Stimulated activated CD4-positive, alpha-beta T cell treated with anti-CD3 and anti-CD28 coated beads, Interleukin-12 subunit alpha, Interleukin-12 subunit beta, amount 100 ng/mL, for 24 hours (primary cell): ENCODE data around the gene ASTN1.

Source experiments
- DNase-seq, 2 experiments: peaks; one replicate each; pipeline ENCODE4 v3.0.0-alpha.2; 2020; ENCODE audit warnings: low read depth in 2 of 2

ASTN1 gene

DNA sequence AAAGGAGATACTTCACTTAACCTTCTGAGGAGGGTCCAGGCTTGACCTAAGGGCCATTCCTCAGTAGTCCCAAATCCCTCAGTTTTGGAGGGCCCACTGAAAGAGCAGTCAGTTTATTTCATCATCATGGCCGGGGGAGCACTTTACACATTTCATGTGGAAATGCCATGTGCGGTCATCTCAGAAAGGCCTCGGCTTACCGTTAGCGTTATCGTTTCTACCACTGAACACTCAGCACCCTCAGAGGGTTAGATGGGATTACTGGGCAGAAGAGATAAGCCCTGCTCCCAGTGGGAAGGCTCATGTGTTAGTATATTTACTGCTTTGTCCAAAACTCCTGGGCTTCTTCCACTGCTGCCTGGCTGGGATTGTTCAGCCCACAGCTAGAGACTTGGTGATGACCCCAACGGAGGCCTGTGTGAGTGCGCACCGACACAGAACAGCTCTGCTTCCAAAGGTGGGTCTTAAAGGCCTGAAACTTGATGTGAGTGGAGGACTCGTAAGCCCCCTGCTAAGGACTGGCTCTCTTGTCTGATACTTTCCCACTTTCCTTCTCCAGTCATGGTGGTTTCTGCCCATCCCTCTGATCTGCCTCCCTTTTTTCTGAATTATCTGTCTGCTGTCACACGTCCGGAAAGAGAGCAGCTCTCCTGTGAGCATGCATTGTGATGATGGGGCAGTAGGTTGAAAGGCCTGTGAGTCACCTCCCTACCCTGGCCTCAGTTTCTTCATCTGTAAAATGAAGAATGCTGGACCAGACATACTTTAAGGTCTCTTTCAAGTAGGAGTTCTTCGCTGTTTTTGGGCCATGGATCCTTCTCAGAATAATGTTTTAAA lies 284.5 kb downstream of the ASTN1 start:
- DNase-seq = no peak

GRCh38 chr1:176878750-176879536 lies 285.6 kb downstream of the ASTN1 start:
- no peak for DNase-seq

- DNase-seq = no peak
These were observed 287.0 kb downstream of the ASTN1 start for GRCh38 chr1:176877557-176877956.

DNA sequence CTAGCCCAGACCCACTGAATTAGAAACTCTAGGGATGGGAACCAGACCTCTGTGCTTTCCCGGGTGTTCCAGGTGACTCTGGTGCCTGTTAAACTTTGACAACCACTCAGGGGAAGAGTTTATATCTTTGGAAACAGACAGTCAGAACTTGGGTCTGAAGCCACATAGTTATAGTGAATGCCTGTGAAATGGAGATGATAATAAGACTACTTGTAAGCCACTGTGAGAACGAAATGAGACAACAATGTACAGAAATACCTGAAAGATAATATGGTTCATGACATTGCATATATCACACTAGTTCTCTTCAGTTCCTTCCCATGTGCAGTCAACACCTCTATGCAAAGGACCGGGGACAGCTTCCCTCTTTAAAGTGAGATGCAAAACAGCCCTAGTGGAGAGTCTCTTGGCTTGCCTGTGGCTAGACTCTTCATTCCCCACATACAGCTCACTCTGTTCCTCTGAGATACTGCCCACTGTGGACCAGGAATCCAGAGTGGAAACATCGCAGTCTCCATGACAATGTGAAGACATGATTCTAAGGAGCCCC lies 287.5 kb downstream of the ASTN1 start:
- no peak for DNase-seq

GRCh38 chr1:176869577-176869976 lies 294.9 kb downstream of the ASTN1 start:
- no peak for DNase-seq

DNA sequence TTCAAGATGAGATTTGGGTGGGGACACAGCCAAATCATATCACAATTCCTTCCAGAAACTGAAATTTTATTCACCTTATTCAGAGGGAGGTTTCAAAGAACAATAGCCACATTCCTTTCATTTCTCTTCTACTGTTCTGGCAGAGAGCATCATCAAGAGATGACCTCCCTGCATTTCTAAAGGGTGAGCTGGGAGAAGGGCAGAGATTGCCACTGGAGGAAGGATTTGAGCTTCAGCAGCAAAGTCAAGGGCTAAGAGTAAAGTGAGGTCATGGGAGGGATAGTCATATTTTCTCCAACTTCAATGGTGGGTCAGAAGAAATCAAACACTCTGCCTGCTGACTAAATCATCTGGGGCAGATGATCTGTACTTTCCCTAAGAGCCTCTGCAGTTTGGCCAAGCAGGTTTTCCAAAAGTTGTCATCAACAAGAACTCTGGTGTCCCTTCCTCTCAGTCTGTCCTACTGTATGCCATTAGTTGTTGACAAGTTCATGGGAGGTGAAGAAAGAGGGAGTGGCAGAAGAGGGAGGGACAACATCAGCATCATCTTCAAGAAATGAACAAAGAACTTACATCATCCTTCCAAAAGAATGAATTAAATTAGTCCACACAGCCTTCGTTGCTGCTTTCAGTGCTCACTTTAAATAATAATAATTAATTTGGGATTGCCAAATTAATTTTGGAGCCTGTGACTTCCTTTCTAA lies 298.3 kb downstream of the ASTN1 start:
- no peak for DNase-seq

GRCh38 chr1:176864211-176864610 lies 300.3 kb downstream of the ASTN1 start:
- no peak for DNase-seq

GRCh38 chr1:176863613-176864012 lies 300.9 kb downstream of the ASTN1 start:
- no peak for DNase-seq

DNA sequence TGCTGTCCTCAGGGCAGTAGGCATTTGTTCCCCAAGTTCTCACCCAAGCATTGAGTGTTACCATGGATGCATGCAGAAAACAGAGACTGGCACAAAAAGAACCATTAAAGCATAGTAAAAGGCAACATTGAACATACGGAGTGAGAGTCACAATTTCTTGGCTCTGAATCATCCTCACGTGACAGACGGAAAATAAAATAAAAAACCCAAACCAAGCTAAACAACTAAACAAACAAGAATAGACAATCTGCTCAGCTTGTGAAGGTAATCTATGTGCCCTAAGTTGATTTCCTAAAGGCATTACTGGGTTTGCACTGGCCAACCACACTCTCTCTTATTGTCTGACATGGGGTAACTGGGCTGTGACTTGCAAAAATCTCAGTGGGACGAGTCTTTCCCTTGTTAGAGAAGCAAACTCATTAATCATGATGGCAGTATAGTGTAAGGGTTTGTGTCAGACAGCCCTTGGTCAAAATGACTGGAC lies 306.0 kb downstream of the ASTN1 start:
- no peak for DNase-seq

- DNase-seq = no peak
These were observed 306.9 kb downstream of the ASTN1 start for GRCh38 chr1:176857632-176858031.

DNA sequence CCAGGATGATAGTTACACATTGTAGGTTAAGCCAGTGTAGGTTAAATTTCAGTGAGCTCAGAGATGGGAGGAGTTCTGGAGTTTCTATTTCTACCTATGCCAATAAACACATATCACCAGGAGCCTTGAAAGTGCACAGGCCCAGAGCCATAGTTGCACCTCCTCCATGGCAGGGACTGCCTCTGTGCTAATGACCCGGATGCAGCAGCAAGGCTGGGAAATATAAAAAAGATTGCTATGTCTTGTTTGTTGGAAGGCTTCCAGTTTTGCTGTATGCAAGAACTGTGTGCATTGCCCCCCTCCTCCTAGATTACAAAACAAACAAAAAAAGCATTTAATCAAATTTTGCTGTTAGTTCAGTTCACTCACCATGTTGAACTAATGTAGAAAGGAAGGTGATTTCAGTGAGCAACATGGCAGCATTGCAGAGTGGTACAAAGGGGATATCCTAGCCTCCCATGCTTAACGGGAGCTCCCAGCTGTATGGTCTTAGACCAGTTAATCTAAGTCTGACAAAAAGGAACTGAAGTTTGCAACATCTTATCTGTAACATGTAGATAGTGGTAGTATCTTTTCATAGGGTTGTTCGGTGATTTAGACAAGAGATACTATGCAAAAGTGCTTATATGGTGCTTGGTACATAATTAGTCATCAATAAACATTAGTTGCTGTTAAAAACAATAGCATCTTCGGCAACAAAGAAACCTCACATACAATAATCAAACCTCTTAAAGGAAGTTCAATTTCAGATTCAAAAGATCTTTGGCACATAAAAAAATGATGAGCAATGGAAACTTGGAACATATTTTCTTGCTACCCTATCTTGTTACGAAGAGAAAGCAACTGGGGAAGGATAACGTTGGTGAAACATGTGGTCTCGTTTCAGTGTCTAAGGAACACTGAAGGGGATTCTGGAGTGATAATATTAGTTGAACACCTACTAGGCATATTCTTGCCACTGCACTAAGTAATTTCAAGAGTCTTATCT lies 309.5 kb downstream of the ASTN1 start:
- DNase-seq = no peak

GRCh38 chr1:176854121-176854520 lies 310.4 kb downstream of the ASTN1 start:
- no peak for DNase-seq

DNA sequence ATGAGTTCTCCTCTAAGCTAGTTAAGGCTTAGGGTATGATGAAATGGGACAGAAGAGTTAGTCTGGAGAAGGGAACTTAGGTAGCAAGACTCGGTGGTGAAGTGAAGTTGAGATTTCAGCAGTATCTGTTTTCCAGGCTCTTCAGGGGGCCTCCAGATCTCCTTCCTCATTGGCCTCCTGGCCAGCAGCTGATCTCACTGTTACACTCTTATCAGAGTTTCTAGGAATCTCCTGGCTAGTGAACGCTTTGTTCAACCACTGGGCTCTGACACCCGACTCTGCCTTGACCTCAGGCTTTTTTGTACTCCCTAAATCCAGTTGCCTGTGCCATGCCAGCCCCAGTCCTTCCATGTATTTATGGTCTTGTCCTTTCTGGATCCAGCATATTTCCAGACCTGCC lies 311.0 kb downstream of the ASTN1 start:
- no peak for DNase-seq

GRCh38 chr1:176852124-176852523 lies 312.4 kb downstream of the ASTN1 start:
- no peak for DNase-seq

DNA sequence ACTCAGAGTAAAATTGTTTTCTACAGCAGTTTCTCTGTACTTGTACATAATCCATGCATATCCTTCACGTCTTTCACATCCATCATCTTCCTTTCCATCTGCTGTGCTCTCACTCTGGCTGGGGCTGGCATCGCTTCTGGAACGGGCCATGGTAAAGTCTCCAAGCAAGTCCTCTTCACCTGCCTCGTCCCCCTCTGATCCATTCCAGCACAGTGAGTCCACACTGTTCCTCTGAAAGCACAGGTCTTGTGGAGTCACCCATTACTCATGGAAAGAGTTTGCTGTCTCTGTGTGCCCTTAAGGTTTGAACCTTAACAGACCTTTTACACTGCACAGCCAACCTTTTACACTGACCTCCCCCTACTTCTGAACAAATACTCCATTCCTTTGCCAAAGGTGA lies 313.6 kb downstream of the ASTN1 start:
- no peak for DNase-seq

DNA sequence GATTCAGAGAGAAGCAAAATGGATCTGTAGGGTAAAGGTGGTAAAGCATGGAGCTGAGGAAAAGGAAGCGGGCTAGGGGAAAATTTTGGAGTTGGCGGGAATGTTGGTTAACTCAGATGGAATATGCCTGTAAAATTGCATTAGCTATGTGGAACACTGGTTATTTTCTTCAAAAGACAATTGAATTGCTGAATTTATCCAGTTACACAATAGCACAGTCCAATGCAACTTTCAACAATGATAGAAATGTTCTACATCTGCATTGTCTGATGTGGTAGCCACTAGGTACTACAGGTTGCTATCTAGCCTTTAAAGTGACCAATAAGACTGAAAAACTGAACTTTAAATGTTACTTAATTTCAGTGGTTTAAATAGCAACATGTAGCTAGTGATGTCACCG lies 315.2 kb downstream of the ASTN1 start:
- no peak for DNase-seq

DNA sequence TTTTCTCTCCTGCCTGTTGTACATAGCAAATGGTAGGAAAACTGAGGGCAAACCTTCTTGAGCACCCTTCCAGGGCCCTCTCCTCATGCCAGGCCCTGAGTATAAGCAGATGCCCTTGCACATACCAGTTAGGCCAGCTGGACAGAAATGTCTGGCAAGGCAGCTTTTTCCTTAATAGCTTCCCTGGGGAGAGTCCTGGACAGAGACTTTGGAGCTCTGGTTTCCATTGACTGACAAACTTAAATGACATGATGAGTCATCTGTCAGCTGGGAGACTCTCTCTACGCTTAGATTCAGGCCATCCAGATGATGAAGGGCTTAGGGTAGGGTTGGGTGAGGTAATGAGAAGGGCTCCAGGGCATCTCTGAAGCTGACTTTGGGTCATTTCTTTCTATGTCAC lies 317.5 kb downstream of the ASTN1 start:
- no peak for DNase-seq

DNA sequence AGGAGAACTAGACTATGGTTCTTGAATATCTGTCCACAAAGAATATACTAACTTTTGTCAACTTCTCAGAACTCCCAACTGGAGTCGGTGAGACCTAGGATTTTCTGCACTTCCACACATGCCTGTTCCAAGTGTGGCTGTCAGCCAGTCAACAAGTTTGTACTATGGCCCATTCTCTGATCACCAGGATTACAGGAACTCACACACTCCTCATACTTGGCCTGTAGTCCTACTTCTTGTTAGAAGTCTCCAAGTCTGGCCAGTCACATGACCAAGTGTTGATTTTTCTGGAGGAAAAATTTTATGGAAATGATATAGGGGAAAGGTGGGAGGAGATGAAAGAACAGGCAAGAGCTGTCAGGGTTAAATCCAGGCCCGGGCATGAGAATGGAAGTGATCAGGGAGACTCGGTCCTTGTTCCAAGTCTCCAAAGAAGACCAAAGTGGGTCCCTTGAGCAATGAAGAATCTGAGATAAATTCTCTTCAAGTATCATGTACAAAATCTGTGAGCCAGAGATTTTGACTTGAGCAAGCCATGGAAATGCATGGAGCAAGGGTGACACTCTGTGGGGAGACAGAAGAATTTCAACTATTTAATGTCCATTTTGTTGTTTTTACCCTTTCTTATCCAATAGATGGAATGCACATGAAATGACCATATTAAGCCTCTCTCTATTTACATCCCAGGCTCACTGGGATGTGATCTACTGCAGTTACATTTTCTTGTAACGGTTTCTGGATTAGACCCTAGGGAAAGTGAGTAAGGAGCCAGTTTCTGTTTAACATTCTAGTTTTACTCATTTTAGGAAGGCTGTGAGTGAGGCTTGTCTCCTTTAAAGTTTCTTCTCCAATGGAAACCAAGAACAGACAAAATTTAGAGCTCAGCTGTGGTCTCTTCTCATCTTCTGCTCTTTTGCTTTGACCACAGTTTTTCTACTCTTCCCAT lies 320.9 kb downstream of the ASTN1 start:
- DNase-seq = no peak

DNA sequence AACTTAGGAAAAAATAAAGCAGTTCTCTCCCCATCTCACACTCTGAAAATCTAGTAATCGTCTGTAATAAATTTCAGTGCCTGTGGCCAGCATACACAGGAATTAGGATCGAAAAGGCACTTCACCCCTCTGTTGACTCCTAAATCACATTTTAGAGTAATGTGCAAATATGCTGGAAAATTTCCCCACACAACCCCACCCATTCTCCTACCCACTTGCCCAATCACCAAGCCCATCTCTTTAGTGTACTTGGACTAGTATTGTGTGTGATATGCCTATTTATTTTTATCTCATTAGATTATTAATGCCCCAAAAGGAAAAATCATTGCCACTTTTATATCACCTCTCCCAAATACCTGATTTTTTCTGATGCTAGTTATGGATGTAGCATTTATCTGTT lies 323.3 kb downstream of the ASTN1 start:
- DNase-seq = no peak

DNA sequence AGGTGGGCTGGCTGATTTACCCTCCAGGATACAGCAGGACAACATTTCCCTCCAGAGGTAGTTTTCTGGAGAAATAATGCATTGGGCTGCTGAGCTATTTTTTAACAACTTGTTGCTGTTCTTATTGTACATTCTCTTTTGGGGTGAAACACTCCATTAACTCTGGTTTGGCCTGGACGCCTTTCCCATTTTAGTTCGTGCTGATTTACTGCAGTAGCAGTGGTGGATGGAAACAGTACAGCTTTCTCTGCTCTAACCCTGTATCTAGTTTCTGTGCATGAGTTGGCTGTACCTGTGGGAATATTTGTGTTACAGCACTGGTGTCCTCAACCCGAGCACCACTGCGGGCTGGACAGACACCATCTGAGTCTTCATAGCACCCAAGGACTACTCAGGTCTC lies 325.3 kb downstream of the ASTN1 start:
- no peak for DNase-seq
